Activated T-cell treated with anti-CD3 and anti-CD28 coated beads, Interleukin-2, amount 50 U/mL, for 72 hours (primary cell): Measurements from ENCODE around the gene CDT1. TPM values are rescaled to one million over a fixed set of nuclear protein-coding genes. Genes with fewer than 3 reads are reported as not detected.
"Not testable (repeated sequence)": the region's sequence is repeated elsewhere in the genome, so short reads cannot be mapped to it uniquely, and the experiment has no call there.

ENCODE experiments used
- ATAC-seq, 2 donors: fragments of 150-1000 bp; cut with Tn5 transposase; replicated peaks in 1 of 2; 2 replicates each; pipeline ENCODE4 v1.10.0; 2021; ENCODE audit warnings: moderate library complexity in 2 of 2, mild to moderate bottlenecking in 1 of 2
- DNase-seq, 2 donors: peaks; one replicate each; pipeline ENCODE4 v3.0.0; 2021 to 2022; ENCODE audit warnings: mixed read lengths in 1 of 2
- H3K27ac Mint-ChIP-seq: one replicate; pipeline ENCODE4 v1.8.0; 2022; ENCODE audit warnings: mild to moderate bottlenecking, moderate library complexity, mixed read lengths
- H3K27me3 Mint-ChIP-seq: one replicate; pipeline ENCODE4 v1.8.0; 2022; ENCODE audit warnings: low read depth, mixed read lengths
- H3K36me3 Mint-ChIP-seq, 2 donors: one replicate each; pipeline ENCODE4 v1.8.0; 2022; ENCODE audit warnings: mixed read lengths in 2 of 2, mild to moderate bottlenecking in 1 of 2; ENCODE audit not compliant: insufficient read depth in 2 of 2
- H3K4me1 Mint-ChIP-seq: one replicate; pipeline ENCODE4 v1.8.0; 2022; ENCODE audit warnings: low read depth, mixed read lengths
- H3K4me3 Mint-ChIP-seq, 2 donors: one replicate each; pipeline ENCODE4 v1.8.0; 2022; ENCODE audit warnings: mild to moderate bottlenecking in 2 of 2, mixed read lengths in 2 of 2, moderate library complexity in 2 of 2
- H3K9me3 Mint-ChIP-seq, 2 donors: one replicate each; pipeline ENCODE4 v1.8.0; 2022; ENCODE audit warnings: mixed read lengths in 2 of 2
- total RNA-seq, 2 donors: library from RNA; stranded (reverse); gene quantifications; one replicate each; pipeline ENCODE4 v1.2.3, GENCODE V29; 2022

Gene CDT1
- total RNA-seq, 2 donors from 2014 or later = 167 to 172 TPM

GRCh38 chr16:88762258-88762870 lies 41.2 kb upstream of the CDT1 start:
- no peaks in the 10 kb centered on the region for H3K9me3 Mint-ChIP-seq
- no peaks in the 10 kb centered on the region for H3K27me3 Mint-ChIP-seq
- ATAC-seq (no peak), DNase-seq (no peak)
- peaks cover 28% of the 10 kb centered on the region for H3K4me1 Mint-ChIP-seq
- no peak overlapping the region for H3K4me3 Mint-ChIP-seq
- no peaks in the 10 kb centered on the region for H3K36me3 Mint-ChIP-seq
- no peak overlapping the region for H3K27ac Mint-ChIP-seq

DNA sequence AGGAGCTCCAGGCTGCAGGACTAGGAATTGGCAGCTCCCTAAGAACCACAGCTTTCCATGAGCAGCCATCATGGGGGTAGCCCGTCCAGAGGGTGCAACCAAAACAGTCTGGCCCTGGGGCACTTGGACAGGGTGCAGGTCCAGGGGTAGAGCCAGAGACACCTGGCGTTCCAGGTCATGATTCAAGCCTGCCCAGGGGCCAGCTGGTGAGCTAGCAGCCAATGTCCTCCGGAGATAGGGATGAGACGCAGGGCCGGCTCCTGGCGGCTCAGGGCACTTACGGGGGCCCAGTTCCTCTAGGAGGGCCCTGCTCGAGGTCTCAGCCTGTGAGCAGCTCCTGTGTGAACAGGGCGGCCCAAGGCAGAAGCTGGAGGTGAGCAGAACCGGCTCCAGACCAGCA lies 40.6 kb upstream of the CDT1 start:
- DNase-seq = no peak
- H3K27me3 Mint-ChIP-seq = no peaks in the 10 kb centered on the region
- H3K27ac Mint-ChIP-seq = no peak overlapping the region
- H3K36me3 Mint-ChIP-seq = no peaks in the 10 kb centered on the region
- no peaks in the 10 kb centered on the region for H3K9me3 Mint-ChIP-seq
- ATAC-seq = no peak
- peaks cover 31% of the 10 kb centered on the region for H3K4me1 Mint-ChIP-seq
- no peak overlapping the region for H3K4me3 Mint-ChIP-seq

DNA sequence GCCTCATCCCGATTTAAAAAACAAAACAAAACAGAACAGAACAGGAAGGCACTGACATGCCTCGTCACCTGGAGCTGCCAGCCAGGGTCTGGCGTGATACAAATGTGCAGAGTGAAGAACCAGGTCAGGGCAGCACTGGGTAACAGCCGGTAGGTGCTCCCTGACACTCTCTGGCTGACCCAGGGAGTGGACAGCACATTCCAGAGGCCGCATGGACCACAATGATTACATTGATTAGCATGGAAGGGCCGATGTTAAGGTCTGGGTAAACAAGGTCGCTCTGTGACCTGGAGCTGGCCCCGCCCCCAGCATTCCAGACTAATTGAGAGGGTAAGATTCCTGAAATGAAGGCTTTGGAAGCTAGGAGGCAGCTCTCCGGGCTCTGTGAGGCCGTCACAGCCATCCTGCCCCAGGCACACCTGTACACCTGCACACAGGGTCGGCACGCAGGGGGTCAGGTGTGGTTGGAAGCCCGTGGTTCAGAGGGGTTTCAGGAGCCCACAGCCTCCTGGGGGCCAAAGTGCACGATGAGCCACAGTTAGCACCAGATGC lies 40.0 kb upstream of the CDT1 start:
- Mint-ChIP-seq H3K36me3 (no peaks in the 10 kb centered on the region), H3K4me3 (no peak overlapping the region), H3K27me3 (no peaks in the 10 kb centered on the region), H3K27ac (no peak overlapping the region), H3K4me1 (peaks cover 31% of the 10 kb centered on the region), H3K9me3 (no peaks in the 10 kb centered on the region)
- ATAC-seq (no peak), DNase-seq (no peak)

- Mint-ChIP-seq H3K27ac (no peak overlapping the region), H3K4me1 (peaks cover 26% of the 10 kb centered on the region), H3K36me3 (no peaks in the 10 kb centered on the region), H3K9me3 (no peaks in the 10 kb centered on the region), H3K27me3 (no peaks in the 10 kb centered on the region), H3K4me3 (no peak overlapping the region)
- no peak for ATAC-seq
- DNase-seq = no peak
These were observed 39.5 kb upstream of the CDT1 start for GRCh38 chr16:88764080-88764479.

GRCh38 chr16:88764913-88765349 lies 38.7 kb upstream of the CDT1 start:
- ATAC-seq = no peak
- Mint-ChIP-seq H3K4me3 (no peak overlapping the region), H3K27ac (no peak overlapping the region)

DNA sequence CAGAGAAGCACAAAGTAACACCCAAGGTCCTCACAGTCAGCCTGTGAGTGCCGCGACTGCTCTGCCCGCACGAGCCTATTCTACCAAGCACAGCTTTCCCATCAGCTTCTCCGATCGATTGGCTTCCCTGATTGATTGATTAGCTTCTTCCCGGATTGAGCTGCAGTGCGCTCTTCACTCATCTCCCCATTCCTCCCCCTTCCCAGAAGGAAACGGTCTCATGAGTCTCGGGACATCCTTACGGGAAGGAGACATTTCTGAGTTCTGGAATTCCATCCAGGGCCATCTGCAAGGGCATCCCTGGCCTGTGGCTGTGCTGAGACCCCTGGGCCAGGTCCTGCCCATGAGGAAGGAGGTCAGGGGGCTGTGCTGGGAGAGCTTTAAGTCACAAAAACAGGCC lies 36.6 kb upstream of the CDT1 start:
- Mint-ChIP-seq H3K27me3 (no peaks in the 10 kb centered on the region), H3K9me3 (no peaks in the 10 kb centered on the region), H3K4me1 (peaks cover 32% of the 10 kb centered on the region), H3K4me3 (peak overlapping the region; percentile 3 to 17), H3K27ac (peak overlapping the region; percentile 26), H3K36me3 (no peaks in the 10 kb centered on the region)
- ATAC-seq (no peak), DNase-seq (no peak)

More at GRCh38 chr16:88764913-88765349, 38.7 kb upstream of the CDT1 start:
- no peaks in the 10 kb centered on the region for H3K36me3 Mint-ChIP-seq
- no peaks in the 10 kb centered on the region for H3K27me3 Mint-ChIP-seq
- H3K9me3 Mint-ChIP-seq = no peaks in the 10 kb centered on the region
- H3K4me1 Mint-ChIP-seq = peaks cover 25% of the 10 kb centered on the region
- no peak for DNase-seq

GRCh38 chr16:88767546-88768070 lies 36.0 kb upstream of the CDT1 start:
- Mint-ChIP-seq H3K27ac (peak overlapping the region; percentile 33), H3K9me3 (no peaks in the 10 kb centered on the region), H3K4me3 (peak overlapping the region in 1 of 2 donors; percentile 3), H3K4me1 (peaks cover 32% of the 10 kb centered on the region), H3K27me3 (no peaks in the 10 kb centered on the region), H3K36me3 (no peaks in the 10 kb centered on the region)
- ATAC-seq = no peak
- DNase-seq = no peak

DNA sequence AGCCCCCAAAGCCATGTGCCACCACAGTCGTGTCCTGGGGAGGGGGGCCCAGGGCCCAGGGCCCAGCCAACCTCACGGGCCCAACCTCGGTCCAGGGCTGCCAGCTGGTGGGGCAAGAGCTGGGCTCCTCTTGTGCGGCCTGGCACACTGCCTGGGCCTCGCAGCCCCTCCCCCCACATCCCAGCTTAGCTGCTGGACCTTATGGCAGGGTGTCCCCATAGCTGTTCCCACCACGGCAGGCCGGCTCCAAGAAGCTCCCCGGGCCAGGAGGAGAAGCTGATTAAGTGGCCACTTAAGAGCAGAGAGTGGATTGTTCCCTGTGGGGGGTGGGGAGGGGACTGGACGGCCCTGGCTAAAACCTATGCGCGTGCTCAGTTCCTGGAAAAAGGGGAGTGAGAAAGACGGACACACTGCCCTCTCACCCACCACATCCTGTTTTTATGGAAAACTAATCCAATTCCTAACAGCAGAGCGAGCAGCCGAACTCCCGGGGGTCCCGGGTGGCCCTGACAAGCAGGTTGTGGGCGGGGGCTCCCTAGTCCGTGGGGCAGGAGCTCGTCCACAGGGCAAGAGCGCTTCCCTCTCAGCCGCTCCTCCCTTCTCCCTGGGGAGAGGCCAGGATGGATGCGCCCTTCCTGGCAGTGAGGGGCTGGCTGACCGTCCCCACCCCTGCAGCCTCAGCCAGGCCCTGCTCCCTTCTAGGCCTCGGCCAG lies 35.4 kb upstream of the CDT1 start:
- ATAC-seq (no peak), DNase-seq (no peak)
- Mint-ChIP-seq H3K9me3 (no peaks in the 10 kb centered on the region), H3K36me3 (no peaks in the 10 kb centered on the region), H3K4me1 (peaks cover 32% of the 10 kb centered on the region), H3K27me3 (no peaks in the 10 kb centered on the region), H3K27ac (no peak overlapping the region), H3K4me3 (no peak overlapping the region)

DNA sequence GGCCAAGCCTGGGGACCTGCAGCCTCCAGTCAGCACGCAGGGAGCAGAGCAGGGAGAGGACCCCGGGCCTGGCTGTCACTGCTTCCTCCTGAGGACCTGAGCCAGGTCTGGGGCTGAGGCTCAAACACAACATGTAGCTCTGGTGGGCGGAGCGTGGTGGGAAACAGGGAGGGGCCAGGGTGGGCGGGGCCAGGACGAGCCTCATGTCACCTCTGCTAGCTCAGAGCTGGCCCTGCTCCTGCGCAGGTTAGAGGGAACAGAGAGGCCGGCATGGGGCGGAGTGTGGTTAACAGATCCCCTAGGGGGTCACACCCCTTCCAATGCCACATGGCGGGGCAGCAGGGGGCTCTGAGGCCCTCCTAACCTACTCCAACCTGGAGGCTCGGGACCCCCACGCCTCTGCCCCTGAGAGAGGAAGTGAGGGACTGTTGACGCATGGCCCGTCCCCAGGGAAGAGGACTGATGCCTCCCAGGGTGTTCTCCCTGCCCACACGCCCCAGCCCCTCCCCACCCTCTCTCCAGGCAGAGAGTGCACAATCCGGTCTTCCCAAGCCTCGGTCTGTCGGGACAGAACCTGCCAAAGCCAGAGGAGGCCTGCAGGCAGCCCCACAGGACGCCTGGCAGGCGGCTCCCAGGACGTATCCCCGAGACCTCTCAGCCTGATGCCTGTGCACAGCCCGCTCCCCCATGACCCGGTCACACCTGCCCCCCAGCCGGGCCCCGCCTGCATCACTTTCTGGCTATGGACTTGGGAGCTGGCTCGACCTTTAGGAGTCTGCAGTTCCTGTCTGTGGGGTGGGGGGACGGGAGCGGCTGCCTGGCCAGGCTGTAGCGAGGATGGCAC lies 33.8 kb upstream of the CDT1 start:
- peaks cover 35% of the 10 kb centered on the region for H3K4me1 Mint-ChIP-seq
- H3K9me3 Mint-ChIP-seq = no peaks in the 10 kb centered on the region
- no peaks in the 10 kb centered on the region for H3K36me3 Mint-ChIP-seq
- ATAC-seq (peak; percentile 44 to 55), DNase-seq (peak in 1 of 2 donors; percentile 45)
- no peak overlapping the region for H3K4me3 Mint-ChIP-seq
- no peaks in the 10 kb centered on the region for H3K27me3 Mint-ChIP-seq
- no peak overlapping the region for H3K27ac Mint-ChIP-seq

DNA sequence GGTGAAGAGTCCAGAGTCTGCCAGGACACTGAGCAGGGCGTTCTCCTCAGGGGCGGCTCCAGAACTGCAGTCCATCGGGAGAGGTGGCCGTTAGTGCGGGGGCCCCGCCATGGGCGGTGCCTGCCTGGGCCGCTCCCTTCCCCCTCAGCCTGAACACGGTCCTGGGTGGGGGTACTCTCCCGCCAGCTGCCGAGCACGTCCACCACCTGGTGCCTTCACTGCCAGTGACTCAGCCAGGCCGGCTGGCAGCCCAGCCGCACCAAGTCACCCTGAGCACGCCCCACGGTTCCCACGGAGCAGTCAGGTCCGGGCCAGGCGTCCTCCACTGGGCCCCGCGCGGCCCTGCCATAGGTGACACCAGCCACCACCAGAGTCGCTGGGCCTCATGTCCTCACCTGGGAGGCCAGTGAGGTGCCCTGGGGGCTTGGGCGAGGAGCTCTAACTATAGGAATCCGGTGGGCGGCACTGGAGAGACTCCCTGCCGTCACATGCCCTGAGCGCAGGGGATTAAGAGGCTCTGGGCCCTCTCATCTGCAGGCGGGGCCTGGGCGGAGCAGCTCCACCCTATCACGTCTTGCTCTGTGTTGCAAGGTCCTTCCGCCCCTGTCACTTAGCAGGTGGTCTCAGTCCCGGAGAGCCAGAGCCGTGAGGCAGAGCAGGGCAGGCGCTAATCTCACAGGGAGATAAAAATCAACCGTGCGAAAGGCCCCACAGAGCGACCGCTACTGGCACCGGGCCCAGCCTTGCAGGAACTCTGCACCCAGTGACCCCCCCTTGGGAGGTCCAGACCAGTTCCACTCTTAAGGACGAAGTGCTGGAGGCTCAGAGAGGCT lies 32.9 kb upstream of the CDT1 start:
- DNase-seq = peak; percentile 33 to 41
- Mint-ChIP-seq H3K36me3 (no peaks in the 10 kb centered on the region), H3K27me3 (no peaks in the 10 kb centered on the region), H3K27ac (no peak overlapping the region), H3K9me3 (no peaks in the 10 kb centered on the region), H3K4me3 (peak overlapping the region in 1 of 2 donors; percentile 13), H3K4me1 (peaks cover 35% of the 10 kb centered on the region)
- ATAC-seq = peak; percentile 55 to 71

DNA sequence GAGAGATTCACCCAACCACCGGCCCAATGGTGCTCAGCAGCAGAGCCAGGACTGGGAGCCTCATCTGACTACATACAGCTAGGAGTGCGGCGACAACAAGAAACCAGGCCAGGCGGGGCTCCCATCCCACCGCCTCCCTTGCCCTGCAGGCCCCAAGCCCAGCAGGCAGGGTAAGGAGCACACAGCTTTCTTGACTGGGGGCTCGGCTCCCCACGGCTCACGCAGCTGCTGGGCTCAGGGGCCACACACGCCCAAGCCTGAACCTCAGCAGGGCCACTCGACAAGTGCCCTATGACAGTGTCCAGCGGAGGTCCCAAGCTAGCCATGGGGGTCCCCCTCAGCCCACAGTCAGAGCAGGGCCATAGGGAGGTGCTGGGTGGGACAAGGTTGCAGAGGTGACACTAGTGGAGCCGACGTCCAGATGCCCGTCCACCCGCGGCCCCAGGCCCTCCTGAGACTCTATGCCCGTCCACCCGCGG lies 32.3 kb upstream of the CDT1 start:
- no peak overlapping the region for H3K27ac Mint-ChIP-seq

GRCh38 chr16:88771781-88772180 lies 31.8 kb upstream of the CDT1 start:
- not testable (repeated sequence) for H3K9me3 Mint-ChIP-seq

More for the DNA sequence above, 32.3 kb upstream of the CDT1 start:
- Mint-ChIP-seq H3K4me3 (peak overlapping the region in 1 of 2 donors; percentile 13), H3K9me3 (no peaks in the 10 kb centered on the region), H3K27me3 (no peaks in the 10 kb centered on the region), H3K36me3 (no peaks in the 10 kb centered on the region), H3K4me1 (peaks cover 28% of the 10 kb centered on the region)
- DNase-seq (no peak), ATAC-seq (no peak)

More at GRCh38 chr16:88771781-88772180, 31.8 kb upstream of the CDT1 start:
- not testable (repeated sequence) for H3K27me3 Mint-ChIP-seq, ATAC-seq, H3K36me3 Mint-ChIP-seq, DNase-seq, H3K4me3 Mint-ChIP-seq, H3K27ac Mint-ChIP-seq
- H3K4me1 Mint-ChIP-seq = peaks cover 24% of the 10 kb centered on the region
